ENCODE results near the gene SLC43A3.
"Not testable (repeated sequence)": the region's sequence is repeated elsewhere in the genome, so short reads cannot be mapped to it uniquely, and the experiment has no call there.

SLC43A3 gene

DNA sequence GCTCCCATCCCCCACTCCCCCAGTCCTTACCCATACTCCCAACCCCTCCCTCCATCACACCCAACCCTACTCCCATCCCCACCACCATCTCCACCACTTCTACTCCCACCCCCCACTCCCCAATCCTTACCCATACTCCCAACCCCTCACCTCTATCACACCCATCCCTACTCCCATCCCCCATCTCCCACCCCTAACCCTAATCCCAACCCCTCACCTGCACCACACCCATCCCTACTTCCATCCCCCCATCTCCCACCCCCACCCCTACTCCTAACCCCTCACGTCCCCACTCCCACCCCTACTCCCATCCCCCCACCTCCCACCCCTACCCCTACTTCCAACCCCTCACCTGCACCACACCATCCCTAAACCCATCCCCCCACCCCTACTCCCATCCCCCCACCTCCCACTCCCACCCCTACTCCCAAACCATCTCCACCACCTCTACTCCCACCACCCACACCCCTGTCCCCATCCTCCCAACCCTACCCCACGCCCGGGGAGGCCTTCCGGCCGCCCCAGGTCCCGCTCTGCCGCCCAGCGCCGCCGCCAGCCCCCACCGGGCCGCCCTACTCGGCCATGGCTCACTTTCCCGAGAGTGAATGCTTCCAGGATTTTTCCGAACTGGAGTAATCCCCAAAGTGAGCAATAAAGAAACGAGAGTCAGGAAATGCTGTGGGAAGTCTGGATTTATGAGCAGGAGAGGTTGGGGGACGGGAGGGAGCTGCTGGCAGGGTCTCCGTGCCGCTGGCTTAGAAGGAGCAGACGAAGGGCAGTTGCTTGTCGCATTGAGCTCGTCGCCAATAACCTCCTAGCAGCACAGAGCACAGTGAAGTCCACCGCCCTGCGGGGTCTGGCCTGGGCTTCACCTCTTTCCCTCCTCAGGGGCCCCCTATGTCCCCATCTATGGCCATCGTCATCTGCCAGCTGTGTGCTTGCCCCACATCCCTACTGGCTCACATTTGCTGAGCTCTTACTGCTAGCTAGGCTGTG, 50.5 kb downstream of the SLC43A3 start:
- no peak for DNase-seq

- DNase-seq = no peak
Measured at GRCh38 chr11:57375490-57375889, 51.4 kb downstream of the SLC43A3 start.

GRCh38 chr11:57374966-57375365, 52.0 kb downstream of the SLC43A3 start:
- DNase-seq = no peak

DNA sequence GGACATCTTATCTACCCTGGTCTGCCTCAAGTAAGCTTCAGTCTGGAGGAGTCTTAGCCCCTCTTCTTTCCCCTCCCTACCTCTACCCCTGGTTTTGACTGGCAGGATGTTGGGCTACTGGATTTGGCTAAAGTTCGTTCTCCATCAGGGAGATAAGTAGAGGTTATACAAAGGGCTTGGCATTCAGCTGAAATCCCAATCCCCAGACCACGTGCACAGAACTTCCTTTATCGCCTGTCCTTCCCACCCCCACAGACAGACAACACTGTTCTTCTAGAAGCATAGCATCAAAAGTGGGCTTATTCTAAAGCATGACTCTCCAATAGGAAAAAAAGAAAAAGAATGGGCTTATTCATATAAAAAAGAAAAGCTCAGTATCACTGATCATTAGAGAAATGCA, 53.8 kb downstream of the SLC43A3 start:
- DNase-seq = no peak

DNA sequence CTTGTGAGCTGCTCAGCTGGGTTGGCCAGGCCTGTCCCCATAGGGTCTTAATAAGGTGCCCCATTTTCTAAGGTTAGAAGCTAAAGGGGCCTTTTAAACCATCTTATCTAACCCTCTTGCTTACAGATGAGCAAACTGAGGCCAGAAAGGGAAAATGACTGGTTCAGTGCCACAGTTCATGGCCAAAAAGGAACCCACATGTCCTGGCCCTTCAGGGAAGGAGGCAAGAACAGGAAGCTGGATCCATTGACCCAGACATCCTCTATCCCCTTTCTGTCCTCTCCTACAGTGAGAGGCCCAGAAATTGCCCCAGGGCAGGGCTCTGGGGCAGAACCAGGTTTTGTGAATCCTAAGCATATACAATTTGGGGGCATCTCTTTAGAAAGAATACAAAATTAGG, 56.0 kb downstream of the SLC43A3 start:
- no peak for DNase-seq

- DNase-seq = no peak
Measured at GRCh38 chr11:57370251-57370650, 56.7 kb downstream of the SLC43A3 start.

- no peak for DNase-seq
Measured at GRCh38 chr11:57368845-57369232, 58.1 kb downstream of the SLC43A3 start.

GRCh38 chr11:57368106-57368844, 58.6 kb downstream of the SLC43A3 start:
- DNase-seq = no peak

- DNase-seq = no peak
Measured at GRCh38 chr11:57364851-57365660, 61.9 kb downstream of the SLC43A3 start.

- no peak for DNase-seq
Measured at GRCh38 chr11:57363131-57364080, 63.5 kb downstream of the SLC43A3 start.

- no peak for DNase-seq
Measured at GRCh38 chr11:57361926-57362325, 65.0 kb downstream of the SLC43A3 start.

GRCh38 chr11:57361420-57361819, 65.5 kb downstream of the SLC43A3 start:
- not testable (repeated sequence) for DNase-seq

GRCh38 chr11:57360991-57361390, 65.9 kb downstream of the SLC43A3 start:
- DNase-seq = no peak

DNA sequence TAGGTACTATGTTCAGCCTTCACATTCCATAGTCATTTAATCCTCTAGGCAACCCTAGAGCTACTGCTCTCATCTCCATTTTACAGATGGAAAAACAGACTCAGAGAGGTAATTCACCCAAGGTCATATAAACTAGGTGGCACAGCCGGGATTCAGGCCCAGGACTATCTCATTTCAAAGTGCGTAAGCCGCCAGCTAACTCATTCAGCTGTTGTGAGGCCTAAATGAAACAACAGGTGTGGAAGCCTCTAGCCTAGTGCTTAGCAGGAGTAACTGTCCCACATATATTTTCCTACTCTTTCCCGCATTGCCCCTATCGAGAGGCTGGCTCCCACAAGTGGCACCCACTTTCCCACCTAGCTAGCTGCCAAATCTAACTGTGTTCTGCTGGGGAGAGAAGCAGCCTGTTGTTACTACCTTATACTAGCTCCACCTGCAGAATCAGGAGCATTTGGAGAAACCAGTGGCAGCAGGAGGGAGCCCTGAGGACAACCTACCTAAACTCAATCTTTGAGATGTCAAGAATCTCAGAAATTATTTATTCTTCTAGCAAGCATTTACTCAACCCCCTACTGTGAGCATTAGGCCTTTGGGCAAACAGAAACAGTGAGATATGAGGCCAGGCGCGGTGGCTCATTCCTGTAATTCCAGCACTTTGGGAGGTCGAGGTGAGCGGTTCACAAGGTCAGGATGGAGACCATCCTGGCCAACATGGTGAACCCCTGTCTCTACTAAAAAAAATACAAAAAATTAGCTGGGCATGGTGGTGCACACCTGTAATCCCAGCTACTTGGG, 66.8 kb downstream of the SLC43A3 start:
- DNase-seq = no peak

DNA sequence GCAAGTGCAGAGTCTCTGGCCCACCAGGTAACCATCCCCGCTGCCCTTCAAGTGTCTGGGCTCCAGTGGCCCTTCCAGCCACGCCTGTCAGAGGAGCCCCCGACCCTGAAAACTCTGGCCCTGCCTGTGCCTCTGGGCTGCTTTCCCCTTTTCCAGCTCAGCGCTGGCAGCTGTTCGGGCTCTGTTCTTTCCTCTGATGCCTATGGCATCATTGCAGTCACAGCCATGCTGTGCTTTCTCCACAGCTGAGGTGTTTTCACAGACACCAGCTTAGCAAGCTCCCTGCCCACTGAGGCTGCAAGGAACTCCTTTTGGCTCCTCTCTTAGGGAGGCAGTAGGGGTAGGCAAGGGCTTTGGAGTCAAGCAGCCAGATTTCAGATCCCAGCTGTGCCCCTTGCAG, 67.5 kb downstream of the SLC43A3 start:
- no peak for DNase-seq

DNA sequence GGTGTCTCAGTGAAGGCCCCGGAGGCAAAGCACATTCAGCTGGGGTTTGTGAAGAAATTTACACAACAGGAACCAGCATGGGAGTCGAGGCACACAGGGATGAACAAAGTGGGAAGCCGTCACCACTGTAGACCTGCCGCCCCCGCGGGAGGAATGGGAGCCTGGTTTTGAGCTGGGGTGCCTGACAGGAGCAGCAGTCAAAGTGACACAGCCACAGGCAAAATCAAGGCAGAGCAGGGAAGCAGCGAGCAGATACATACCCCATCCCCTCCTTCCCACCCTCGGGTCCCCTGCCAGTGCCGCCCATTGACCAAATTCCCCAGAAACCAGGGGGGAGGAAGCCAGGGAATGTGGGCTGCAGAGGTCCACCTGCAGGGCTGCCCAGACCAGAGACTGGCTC, 67.9 kb downstream of the SLC43A3 start:
- no peak for DNase-seq

GRCh38 chr11:57358543-57358961, 68.4 kb downstream of the SLC43A3 start:
- DNase-seq = no peak

DNA sequence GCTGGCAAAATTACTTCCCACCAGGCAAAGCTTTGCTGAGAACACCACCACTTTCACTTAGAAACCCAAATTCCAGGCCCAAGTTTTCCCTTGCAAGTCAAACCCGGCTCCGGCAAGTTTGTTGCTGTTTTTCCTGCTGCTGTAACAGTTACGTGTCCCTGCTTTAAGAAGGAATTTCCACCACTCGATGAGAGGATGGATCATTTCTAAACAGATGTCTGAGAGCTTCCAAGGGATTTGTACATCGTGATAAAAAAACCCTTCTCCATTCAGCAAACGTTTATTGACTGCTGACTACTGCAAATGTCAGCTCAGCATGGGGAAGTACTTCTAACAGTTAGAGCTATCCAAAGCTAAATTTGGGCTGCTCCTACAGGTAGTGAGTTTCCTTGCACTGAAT, 69.1 kb downstream of the SLC43A3 start:
- no peak for DNase-seq

DNA sequence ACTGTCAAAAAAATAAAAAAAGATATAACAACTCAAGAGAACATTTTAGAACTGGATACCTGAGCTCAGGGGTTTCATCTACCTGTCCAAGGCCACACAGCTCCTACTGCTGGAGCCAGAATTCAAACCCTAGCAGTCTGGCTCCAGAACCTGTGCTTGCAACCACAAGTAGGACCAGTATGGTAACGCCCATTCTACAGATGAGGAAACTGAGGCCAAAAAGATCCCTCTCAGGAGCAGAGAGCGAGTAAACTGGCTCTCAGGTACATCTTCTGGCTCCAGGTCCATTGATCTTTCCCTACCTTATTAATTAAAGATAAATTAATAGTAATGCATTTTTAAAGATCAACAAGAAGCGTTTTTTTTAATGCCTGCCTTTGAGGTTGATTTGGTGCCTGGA, 69.6 kb downstream of the SLC43A3 start:
- no peak for DNase-seq
